NCI-H748 (cell line): ENCODE results near the gene PID1.

Experiments used
- DNase-seq: peaks from one replicate; lab custom pipeline; 2025; ENCODE audit not compliant: unreplicated experiment; lab: John Stamatoyannopoulos, UW

The PID1 gene, protein sequence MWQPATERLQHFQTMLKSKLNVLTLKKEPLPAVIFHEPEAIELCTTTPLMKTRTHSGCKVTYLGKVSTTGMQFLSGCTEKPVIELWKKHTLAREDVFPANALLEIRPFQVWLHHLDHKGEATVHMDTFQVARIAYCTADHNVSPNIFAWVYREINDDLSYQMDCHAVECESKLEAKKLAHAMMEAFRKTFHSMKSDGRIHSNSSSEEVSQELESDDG

DNA sequence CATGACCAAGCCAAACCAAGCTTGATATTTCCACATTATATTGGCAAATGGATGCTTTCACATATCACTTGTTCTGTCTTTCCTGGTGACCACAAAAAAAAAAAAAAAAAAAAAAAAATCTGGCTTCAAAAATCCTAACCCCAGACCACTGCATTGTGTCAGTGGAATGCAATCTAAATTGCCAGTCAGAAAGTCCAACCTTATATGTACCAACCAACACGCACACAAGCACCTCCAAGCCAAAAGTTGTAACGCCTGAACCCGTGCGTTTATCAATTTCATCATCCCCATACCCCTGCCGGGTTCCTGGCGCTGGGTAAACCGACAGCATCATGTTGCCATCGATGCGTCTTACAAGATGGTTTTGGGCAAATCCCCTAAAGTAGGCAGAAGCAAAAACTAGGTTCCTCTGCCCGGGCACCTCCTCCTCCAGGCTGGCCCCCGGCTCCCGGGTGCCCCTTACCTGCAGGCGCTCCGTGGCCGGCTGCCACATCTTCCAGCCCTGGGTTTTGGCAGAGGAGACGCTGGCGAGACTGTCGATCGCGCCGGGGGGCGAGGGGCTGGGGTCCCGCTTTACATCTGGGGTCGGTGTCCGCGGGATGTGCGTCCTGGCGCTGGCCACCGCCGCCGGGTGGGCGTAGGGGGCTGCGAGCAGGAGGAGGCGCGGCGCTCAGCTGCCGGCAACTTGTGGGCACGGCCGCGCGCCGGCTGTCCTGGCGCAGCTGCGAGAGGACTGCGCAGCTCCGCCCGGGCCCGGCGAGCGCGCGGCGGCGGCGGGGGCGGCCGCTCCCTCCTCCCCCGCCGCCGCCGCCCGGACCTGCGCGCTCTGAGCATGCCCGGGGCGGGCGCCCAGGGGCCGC, at the start of gene PID1:
Gene PID1 (minus strand): TSS at position 737 of the 860 bp plus-strand sequence. CDS start 244 bp downstream, at position 493.
- DNase-seq, result peak; percentile 73

DNA sequence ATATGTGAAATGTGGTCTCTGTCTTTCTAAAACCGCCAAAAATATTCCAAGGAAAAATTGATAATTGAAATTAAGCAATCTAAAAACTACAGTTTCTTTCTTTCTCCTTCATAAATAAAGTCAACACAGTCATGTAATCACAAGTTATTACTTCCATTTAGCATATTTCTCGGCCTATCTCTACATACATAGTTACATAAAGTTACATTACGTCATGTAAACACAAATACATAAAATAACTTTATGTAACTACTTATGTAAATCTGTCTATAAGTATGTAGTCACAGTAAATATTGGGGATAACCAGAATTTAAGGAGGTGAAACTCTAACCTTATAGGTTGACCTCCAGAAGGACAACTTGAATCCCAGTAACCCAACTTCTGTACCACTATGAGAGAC, 48.5 kb upstream of the PID1 start:
- no peak for DNase-seq

DNA sequence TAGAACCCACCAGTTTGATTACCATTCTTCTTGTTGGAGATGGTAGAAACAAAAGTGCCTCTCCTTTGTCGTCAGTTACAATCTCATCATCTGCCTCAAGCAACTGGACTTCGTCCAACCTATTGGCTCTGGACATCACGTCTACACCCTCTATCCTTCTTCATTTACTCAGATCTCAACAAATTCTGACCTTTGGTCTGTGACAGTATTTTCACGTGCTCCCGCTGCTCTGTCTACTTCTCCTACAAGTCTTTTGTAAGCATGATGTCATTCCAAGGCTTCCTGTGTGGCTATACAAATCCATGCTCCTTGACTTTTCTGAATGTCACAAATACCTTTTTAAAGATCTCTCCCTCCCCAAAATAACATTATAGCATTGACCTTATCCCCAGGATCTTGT, 43.0 kb upstream of the PID1 start:
- DNase-seq, result no peak

DNA sequence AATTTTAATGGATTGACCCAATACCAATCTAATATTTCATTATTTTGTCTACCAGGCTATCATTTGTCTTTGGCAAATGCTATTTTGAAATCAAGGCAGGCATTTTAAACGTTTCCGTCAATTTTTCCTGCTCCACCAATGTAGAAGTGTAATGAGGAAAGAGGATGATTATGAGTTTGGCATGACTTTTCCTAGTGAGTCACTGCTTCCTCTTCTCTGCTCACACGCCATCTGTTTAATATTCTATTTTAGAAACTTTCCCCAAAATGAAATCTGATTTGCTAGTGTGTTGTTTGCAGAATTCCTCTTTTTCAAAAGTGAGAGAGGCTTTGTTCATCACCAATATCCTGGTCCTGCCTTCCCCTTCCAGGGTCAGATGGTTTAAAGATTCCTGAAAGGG, 42.5 kb upstream of the PID1 start:
- no peak for DNase-seq

DNA sequence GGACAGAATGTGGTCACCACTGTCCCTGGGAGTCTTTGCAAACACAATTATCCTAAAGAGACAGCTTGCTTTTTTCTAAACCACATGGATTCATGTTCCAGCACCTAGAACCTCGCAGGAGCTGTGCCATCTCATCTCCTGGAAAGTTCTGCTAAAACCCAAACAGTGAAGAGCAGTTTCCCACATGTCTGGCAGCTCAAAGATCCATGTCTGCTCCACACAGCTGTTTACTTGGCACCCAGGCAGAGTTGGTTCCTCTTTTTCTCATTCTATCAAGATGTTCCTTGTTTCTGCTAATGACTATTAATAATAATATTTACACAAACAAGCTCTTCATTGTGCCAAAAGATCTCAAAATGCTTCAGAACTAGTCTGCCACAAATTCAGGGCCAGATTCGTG, 30.1 kb upstream of the PID1 start:
- no peak for DNase-seq

DNA sequence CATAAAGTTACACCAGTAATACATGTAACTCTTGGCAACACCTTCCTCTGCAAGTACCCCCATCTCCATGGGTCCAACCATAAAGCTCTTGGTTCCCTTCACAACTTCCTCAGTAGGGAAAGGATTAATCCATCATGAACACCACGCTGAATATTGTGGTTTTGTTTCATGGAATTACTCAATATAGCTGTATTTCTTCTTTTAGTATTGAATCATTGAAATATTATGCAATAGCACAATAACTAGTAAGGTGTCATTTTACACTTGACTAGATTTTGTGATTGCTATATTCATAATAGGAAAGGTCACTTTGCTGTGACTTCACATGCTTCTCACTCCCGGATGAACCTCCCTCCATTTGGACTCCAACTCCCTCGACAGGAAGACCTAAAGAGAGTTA, 29.7 kb upstream of the PID1 start:
- DNase-seq, result no peak

DNA sequence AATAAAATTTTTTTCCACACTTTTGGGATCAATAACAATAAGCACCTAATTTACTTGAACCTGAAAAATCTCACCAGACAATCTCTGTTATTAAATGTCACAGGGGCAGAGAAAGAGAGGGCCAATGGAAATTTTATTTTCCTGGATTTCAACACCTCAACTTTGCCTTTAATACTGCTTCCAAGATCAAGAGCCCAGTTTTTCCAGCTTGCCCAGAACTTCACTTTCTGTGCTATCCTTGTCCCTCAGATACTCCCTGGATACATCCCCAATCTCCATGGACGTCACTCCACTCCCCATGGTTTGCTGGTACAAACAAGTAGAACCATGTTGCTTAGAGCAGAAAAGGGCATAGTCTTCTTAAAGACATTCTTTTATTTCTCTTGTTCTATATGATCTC, 29.3 kb upstream of the PID1 start:
- DNase-seq, result no peak

DNA sequence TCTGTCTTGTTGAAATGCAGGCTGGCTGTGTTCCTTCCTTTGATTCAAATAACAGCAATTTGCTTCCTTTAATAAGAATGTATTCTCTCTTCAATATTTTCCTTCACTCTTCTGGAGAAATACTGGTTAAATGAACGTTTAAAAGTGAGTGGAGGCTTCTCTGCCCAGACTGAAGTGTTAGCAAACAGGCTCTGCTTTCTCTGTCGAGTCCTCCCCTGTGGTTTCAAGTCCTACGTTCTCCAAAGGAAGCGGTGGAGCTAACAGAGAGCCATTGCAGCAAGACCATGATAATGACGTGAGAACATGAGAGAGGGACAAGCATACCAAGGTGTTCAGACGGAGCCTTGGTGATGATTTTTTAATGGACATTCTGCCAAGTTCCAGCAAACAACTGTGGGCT, 26.2 kb upstream of the PID1 start:
- DNase-seq, result no peak

DNA sequence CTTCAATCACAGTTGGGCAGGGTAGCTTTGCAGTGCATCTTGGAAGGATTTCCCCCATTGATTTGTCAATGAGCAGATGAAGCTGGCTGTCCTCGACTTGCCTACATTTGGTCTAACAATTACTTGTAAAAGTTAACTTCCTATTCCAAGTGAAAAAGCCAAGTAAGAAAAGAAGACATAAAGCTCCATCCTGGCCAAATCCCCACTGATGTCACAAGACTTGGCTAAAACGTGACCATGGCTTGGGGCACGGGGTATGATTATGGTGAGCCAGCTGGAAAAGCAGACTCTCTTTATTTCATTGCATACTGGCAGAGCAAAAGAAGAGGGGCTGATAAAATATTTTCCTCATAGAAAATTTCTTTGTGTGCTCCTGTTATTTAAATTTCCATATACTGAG, 25.4 kb upstream of the PID1 start:
- DNase-seq, result no peak

DNA sequence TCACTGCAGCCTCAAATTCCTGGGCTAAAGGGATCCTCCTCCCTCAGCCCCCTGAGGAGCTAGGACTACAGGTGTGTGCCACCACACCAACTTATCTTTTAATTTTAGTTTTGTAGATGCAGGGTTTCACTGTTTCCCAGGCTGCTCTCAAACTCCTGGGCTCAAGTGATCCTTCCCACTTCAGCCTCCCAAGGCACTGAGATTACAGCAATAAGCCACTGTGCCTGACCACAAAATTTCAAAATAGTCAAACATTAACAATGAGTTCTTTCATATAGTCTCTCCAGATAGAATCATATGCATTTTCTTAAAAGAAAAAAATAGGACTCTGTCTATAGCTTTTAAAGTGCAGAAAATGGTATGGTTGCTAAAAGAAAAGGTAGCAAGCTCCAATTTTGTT, 24.9 kb upstream of the PID1 start:
- no peak for DNase-seq

DNA sequence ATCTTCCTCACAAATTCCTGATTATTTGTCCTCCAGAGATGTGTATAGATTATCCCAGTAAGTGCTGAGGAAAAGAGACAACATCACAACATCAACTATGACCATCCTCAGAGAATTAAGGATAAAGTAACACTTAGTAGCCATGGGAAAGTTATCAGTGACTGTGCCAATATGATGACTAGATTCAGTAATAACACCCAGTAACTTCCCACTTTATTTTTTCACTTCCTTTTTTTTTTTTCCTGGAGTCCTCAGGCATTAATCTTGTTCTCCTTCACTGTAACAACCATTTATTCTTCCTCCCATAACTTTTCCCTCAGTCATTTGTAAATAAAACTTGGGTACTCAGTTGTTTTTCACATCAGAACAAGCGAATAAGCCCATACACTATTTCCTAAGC, 16.7 kb upstream of the PID1 start:
- no peak for DNase-seq

DNA sequence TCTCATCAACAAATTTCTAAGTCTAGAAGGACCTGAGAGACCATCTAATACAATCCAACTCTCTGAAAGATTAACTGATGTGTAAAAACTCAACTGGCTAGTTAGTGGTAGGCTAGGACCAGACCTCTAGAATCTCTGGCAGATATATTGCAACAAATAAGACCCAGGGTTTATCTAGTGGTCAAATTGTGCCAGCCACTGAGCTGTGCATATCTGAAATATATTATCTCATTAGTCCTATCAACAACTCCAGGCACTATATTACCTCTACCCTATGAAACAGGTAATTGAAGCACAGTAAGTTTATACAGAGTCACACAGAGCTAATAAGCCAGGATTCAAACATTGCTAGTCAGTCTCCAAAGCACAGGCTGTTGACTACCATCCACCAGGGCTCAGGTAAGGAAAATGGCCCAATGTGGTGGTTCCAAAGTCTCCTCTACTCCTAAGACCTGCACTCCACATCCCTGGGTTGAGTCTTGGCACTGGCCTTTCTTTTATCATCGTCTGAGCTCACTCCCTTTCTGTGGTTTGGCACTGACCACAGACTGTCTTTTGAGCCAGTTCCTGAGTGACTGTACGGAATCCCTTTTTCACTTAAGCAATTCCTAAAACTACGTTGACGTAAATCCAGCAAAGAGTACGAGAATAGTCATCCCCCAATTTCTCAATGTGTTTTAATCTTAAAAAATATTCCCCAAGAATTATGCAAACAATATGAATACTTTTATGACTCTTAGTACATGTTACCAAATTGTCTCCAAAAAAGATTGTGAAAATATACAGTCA, 11.9 kb upstream of the PID1 start:
- no peak for DNase-seq

DNA sequence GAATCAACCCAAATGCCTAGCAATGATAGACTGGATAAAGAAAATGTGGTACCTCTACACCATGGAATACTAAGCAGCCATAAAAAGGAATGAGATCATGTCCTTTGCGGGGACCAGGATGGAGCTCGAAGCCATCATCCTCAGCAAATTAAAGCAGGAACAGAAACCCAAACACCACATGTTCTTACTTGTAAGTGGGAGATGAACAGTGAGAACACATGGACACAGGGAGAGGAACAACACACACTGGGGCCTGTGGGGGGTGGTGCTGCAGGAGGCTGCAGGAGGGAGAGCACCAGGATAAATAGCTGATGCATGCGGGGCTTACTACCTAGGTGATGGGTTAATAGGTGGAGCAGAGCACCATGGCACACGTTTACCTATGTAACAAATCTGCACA, 8.4 kb upstream of the PID1 start:
- no peak for DNase-seq

DNA sequence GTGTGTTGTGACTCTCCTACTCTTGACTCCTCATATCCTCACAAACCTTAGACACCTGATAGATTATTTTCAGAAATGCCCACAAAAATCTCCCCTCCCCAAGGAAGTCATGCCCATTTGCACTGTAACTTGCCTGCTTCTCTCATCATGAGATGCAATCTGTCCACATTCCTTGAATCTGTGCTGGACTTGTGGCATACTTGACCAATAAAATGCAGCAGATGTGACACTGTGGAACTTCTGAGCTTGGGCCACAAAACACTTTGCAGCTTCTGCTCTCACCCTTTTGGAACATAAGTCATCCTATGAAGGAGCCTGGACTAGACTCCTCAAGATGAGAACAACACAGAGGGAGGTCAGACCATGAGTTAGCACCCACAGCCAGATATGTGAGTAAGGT, 4.4 kb upstream of the PID1 start:
- DNase-seq, result no peak

DNA sequence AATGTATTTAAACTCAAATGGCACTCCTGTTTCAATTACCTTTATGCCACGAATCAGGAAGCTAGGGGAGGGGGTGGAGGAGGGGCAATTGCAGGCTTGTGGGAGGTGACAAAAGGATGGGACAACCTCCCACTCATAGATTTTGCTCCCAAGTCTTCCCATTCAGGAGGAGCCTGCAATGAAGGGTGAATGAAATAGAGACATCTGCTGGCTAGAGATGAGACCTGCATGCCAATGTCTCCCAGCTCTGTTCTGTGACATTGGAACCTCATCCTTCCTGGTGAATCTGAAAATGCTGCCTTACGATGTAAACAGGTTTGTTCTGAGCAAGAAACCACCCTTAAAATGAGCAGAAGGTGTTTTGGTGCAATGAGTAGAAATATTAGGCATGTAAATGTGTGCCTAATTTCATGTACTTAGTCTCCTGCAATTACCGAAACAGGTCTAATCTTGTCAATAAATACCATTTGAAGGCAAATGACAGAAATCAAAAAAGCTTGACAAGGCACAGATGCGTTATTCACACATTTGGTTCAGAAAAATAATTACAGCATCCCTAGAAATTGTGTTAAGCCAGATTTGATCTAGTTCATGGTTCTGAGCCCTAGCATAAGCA, 2.7 kb upstream of the PID1 start:
- peak; percentile 89 for DNase-seq

DNA sequence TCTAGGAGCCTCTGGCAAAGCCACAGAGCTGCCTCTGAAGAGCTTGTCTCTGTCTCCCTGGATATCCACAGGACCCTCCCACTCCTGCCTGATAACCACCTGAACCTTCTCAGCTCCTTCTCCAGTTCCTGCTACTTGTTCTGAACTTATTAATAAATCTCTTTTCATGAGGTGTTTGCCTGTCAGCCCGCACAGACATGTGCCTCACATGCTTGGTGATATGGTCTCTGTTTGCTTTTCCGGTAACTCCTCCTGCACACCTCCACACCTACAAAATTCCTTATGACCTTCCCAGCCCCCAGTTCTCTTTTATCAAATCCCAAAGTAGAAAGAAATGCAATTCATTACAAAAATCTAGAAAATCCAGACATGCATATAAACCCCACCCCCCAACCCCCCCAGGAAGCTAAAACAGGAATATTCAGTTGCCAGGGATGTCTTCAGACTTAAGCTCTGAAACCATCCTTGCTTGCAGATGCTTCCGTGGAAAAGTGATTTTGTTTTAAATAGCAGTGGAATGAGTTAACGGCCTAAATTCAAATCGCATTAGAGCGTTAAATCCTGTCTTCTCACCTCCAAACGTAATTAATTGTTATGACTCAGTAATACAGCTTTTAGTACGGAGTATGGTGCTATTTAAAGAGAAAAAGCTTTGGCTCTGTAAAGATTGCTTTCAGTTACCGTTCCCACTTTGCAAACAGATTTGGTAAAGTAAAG, 2.1 kb upstream of the PID1 start:
- no peak for DNase-seq

DNA sequence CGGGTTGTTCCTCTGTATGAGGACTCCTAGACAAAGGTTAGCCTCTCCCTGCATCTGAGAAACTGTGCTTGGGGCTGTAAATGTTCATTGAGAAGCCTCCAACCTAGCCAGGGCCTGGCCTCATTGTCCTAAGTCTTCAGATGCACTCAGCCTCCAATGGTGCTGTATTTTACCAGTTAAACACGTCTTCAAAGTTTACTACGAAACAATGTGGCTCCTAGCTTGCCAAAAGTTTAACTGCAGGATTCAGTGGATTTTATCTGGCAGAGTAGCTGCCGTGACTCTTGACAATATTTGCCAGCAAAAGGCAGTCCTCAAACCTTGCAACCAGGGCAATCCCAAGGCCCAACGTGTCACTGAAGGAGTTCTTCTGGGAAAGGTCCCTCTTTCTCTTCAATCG, 1.1 kb downstream of the PID1 start:
- no peak for DNase-seq

DNA sequence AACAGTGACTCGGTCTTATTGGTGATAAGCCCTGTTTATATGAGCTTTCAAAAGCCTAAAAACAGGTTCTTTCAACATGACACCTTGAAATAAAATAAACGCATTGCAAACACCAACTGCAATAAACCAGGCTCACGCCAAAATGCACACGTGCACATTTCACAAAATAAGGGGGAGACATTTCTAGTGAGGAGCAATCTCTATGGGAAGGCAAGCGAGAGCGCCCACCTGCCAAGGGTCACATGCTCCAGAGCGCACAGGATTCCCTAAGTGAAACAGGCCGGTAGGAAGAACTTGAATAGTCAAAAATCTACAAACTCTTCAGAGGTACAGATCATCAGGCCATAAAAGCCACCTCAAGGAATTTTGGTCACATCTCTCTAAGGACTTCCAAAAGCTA, 1.9 kb downstream of the PID1 start:
- no peak for DNase-seq

DNA sequence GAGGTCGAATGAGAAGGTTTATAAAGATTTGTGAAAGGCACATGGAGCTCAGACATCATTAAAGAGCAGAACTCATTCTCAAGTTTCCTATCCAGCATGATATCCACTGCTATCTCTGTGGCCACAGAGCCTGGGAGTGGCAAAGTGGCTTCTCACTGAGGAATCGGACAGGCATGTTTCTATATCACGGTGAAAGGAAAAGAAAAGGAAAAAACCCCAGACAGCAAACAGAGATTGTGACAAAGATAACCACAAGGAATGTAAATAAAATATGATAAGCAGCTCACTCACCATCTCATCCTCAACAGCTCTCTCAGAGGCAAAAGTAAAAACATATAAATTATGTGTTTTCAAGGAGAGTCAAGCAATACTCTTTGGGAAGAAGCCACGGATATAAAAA, 2.5 kb downstream of the PID1 start:
- no peak for DNase-seq

DNA sequence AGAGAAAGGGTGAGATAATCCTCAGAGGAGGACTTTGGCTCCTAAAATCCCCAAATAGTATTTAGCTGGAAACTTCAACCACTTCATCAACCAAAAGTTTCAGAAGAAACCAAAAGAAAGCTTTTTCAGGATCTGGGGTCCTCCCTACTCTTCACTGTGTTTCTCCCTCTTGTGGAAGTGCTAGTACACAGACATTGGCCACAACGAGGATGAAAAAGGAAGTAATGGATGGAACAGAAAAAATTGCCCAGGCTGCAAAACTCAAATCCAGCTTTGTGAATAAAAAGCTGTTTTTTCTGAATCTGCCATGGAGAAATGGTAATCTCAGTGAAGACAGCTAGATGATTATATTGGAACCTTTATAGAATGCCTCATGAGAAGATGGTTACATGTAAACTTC, 4.0 kb downstream of the PID1 start:
- DNase-seq, result no peak

DNA sequence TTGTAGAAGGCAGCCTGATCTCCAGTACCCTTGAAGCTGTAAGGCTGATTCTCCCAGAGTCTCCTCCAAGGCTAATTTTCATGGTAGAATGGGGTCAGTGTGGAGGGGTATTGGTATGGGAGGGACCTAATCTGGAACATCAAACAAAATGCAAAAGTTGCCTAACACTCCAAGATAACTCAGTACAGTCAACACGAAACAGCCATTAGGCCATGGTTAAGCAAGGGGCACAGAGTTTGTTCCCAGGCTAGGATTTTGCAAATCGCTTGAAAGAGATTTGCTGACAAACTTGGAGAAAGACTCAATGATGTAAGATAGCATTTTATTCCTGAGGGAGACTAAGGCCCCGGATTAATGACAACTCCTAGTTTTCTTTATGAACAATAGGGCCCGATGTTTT, 5.4 kb downstream of the PID1 start:
- no peak for DNase-seq
